K562 (cell line): ENCODE measurements around the gene AFF3. TPM values are rescaled to one million over a fixed set of nuclear protein-coding genes. Genes with fewer than 3 reads are reported as not detected.

Source experiments
- ATAC-seq: fragments of 200-7000 bp; cut with Tn5 transposase; 3 replicates; pipeline ENCODE4 v1.9.1; 2020; ENCODE audit warnings: moderate library complexity
- BruUV-seq: library from RNA; stranded (reverse); fragments of 400-500 nt; replicated peaks from 2 replicates; lab custom pipeline; 2021; lab: Mats Ljungman, UMichigan
- CTCF ChIA-PET: fragments of 300-600 bp; formaldehyde crosslinking; extraction: SDS; loops from one replicate; lab custom pipeline; 2021; ENCODE audit warnings: low intra/inter-chr PET ratio; lab: Yijun Ruan, JAX
- POLR2A ChIA-PET: fragments of 300-600, 350-650 bp; sonication (Branson Sonifier 250); formaldehyde crosslinking; extraction: SDS; loops from one replicate; lab custom pipeline; 2021; ENCODE audit warnings: antibody characterized with exemption, inconsistent platforms; lab: Yijun Ruan, JAX
- DNase-seq, 4 experiments: peaks; one replicate each; pipeline versions ENCODE4 v3.0.0 to v3.0.0-alpha.2; 2011 to 2018; ENCODE audit warnings: low spot score in 3 of 4, mixed read lengths in 3 of 4; ENCODE audit errors: extremely low read depth in 1 of 4
- FAIRE-seq: peaks from 2 replicates; lab custom pipeline; 2011; peaks lifted over from hg19 to GRCh38; lab: Jason Lieb, UNC
- H2AFZ ChIP-seq: 2 replicates; pipeline ENCODE4 v1.6.0; 2011; ENCODE audit warnings: low read depth, low read length, control low read depth, inconsistent platforms
- H3K27ac ChIP-seq: fragments of 200-600 bp; 3 replicates; pipeline ENCODE4 v1.8.0; 2011; ENCODE audit warnings: low read depth, mild to moderate bottlenecking, control low read depth, inconsistent platforms, low read length, moderate library complexity, mixed read lengths; ENCODE audit errors: extremely low read depth
- H3K27me3 ChIP-seq, 2 experiments: fragments of 300-600 bp in 1 of 2; 2 replicates in 1 of 2; 3 replicates in 1 of 2; pipeline versions ENCODE4 v1.6.0 to v1.8.0; 2011; ENCODE audit warnings: inconsistent platforms in 2 of 2, low read length in 2 of 2, mild to moderate bottlenecking in 1 of 2, mixed read lengths in 1 of 2, moderate library complexity in 1 of 2; ENCODE audit not compliant: control insufficient read depth in 2 of 2, insufficient read depth in 2 of 2
- H3K36me3 ChIP-seq: fragments of 300-600 bp; 3 replicates; pipeline ENCODE4 v1.8.0; 2011; ENCODE audit warnings: mild to moderate bottlenecking, low read length, inconsistent platforms; ENCODE audit not compliant: control insufficient read depth, insufficient read depth
- H3K4me1 ChIP-seq, 2 experiments: fragments of 200-600 bp in 1 of 2; replicated peaks in 1 of 2; 2 replicates in 1 of 2; 3 replicates in 1 of 2; pipeline versions ENCODE4 v1.5.1 to v1.8.0; 2011; ENCODE audit warnings: inconsistent platforms in 2 of 2, low read length in 2 of 2, mild to moderate bottlenecking in 1 of 2, mixed read lengths in 1 of 2, moderate library complexity in 1 of 2; ENCODE audit not compliant: control insufficient read depth in 2 of 2, insufficient read depth in 2 of 2
- H3K4me2 ChIP-seq: 2 replicates; pipeline ENCODE4 v1.6.1; 2011; ENCODE audit warnings: low read length, control low read depth, inconsistent platforms, mixed read lengths; ENCODE audit not compliant: insufficient read depth
- H3K4me3 ChIP-seq: fragments of 200-600 bp; sonication (generic), shearing (Covaris generic); 2 replicates; pipeline ENCODE4 v1.5.1; 2016; ENCODE audit warnings: control low read depth, inconsistent platforms
- H3K79me2 ChIP-seq: fragments of 200-600 bp; 3 replicates; pipeline ENCODE4 v1.8.0; 2011; ENCODE audit warnings: low read length, inconsistent platforms; ENCODE audit not compliant: control insufficient read depth, insufficient read depth
- H3K9ac ChIP-seq, 2 experiments: 2 replicates each; pipeline versions ENCODE4 v1.6.0 to v1.6.1; 2011; ENCODE audit warnings: low read depth in 2 of 2, low read length in 2 of 2, control low read depth in 1 of 2, inconsistent platforms in 1 of 2, mild to moderate bottlenecking in 1 of 2, mixed read lengths in 1 of 2; ENCODE audit not compliant: insufficient read depth in 1 of 2
- H3K9me1 ChIP-seq: one replicate; pipeline ENCODE4 v1.6.0; 2011; ENCODE audit warnings: inconsistent platforms, mild to moderate bottlenecking, low read length, moderate library complexity; ENCODE audit not compliant: control insufficient read depth, insufficient read depth
- H3K9me3 ChIP-seq: replicated peaks from 2 replicates; pipeline ENCODE4 v1.5.1; 2011; ENCODE audit warnings: low read depth, low read length, inconsistent platforms; ENCODE audit not compliant: control insufficient read depth, insufficient read depth
- H4K20me1 ChIP-seq: replicated peaks from 2 replicates; pipeline ENCODE4 v1.6.1; 2011; ENCODE audit warnings: low read length, inconsistent platforms, mixed read lengths; ENCODE audit not compliant: control insufficient read depth, insufficient read depth
- FOXK2 ChIP-seq, 2 experiments: fragments of 450-650 bp; IDR thresholded peaks in 1 of 2; conservative IDR thresholded peaks in 1 of 2; 2 replicates each; pipeline ENCODE4 v1.6.1; 2016; ENCODE audit warnings: low read depth in 2 of 2, mild to moderate bottlenecking in 1 of 2
- HNRNPL ChIP-seq: fragments of 200-400 bp; formaldehyde crosslinking; IDR thresholded peaks from 2 replicates; pipeline ENCODE4 v1.6.1; 2017; ENCODE audit warnings: low read depth, mild to moderate bottlenecking, low read length
- LCOR ChIP-seq: sonication (generic); formaldehyde crosslinking; IDR thresholded peaks from 2 replicates; pipeline ENCODE4 v1.8.0; 2022; ENCODE audit warnings: mild to moderate bottlenecking, missing genetic modification reagents
- POLR2G ChIP-seq: fragments of 200-400 bp; formaldehyde crosslinking; IDR thresholded peaks from 2 replicates; pipeline ENCODE4 v1.6.1; 2017; ENCODE audit warnings: low read depth, mild to moderate bottlenecking, antibody characterized with exemption, low read length, moderate library complexity
- RFX5 ChIP-seq: IDR thresholded peaks from 2 replicates; pipeline ENCODE4 v1.6.1; 2011; ENCODE audit warnings: low read depth, mild to moderate bottlenecking, improper control_type of control experiment, low read length
- SAP30 ChIP-seq: fragments of 200-600 bp; sonication (generic); IDR thresholded peaks from 2 replicates; pipeline ENCODE4 v1.6.1; 2012; ENCODE audit warnings: borderline replicate concordance, low read depth, mild to moderate bottlenecking, moderate library complexity, low read length, control low read depth, inconsistent platforms; ENCODE audit not compliant: insufficient read depth, poor library complexity, severe bottlenecking
- THRB ChIP-seq: fragments of 450-650 bp; formaldehyde crosslinking; conservative IDR thresholded peaks from 2 replicates; pipeline ENCODE4 v1.4.0; 2022; ENCODE audit warnings: mild to moderate bottlenecking, missing genetic modification characterization
- TOE1 ChIP-seq, 2 experiments: fragments of 450-650 bp in 1 of 2; sonication (generic) in 1 of 2; formaldehyde crosslinking in 1 of 2; IDR thresholded peaks; 2 replicates each; pipeline versions ENCODE4 v1.7.1 to v1.8.0; 2016 to 2022; ENCODE audit warnings: borderline replicate concordance in 2 of 2, mild to moderate bottlenecking in 2 of 2, antibody characterized with exemption in 1 of 2, inconsistent platforms in 1 of 2, low read depth in 1 of 2, missing genetic modification reagents in 1 of 2, moderate library complexity in 1 of 2
- WGBS: fragments of 100-300 bp; shearing (Covaris generic); methylation state at CpG from one replicate; pipeline ENCODE4 v1.1.6; 2016; ENCODE audit warnings: low coverage, mixed read lengths; ENCODE audit not compliant: insufficient coverage; ENCODE audit errors: missing lambda C conversion rate; 5-methylcytosine and 5-hydroxymethylcytosine counted together
- in situ Hi-C: fragments of 300-500 bp; cut with MboI; formaldehyde crosslinking; loops from 4 replicates; pipeline ENCODE4 v1.15.0; 2018; ENCODE audit warnings: inconsistent platforms, mixed read lengths
- intact Hi-C: fragments of 100-400 bp; cut with micrococcal nuclease; formaldehyde crosslinking; loops from 2 replicates; pipeline ENCODE4 v1.14.2; 2022
- polyA plus RNA-seq, 8 experiments: library from polyadenylated mRNA; depleted of rRNA in 4 of 8; stranded (reverse) in 5 of 8; unstranded in 3 of 8; fragments of >200 nt; fragmentation: Nextera tagmentation in 2 of 8; fragmentation: Illumina TruSeq in 1 of 8; extraction: Ambion mirVana in 2 of 8; extraction: Trizol in 1 of 8; gene quantifications; 2 replicates each; pipeline versions ENCODE4 v1.2.1 to v1.2.3, GENCODE V29; 2011 to 2014; ENCODE audit warnings: inconsistent platforms in 1 of 8, missing spikeins in 1 of 8
- total RNA-seq, 7 experiments: library from RNA; depleted of rRNA in 6 of 7; stranded (reverse); fragments of >200 nt in 6 of 7; fragmentation: Illumina TruSeq in 2 of 7; extraction: Trizol in 2 of 7; gene quantifications; 2 replicates each; pipeline versions ENCODE4 v1.2.1 to v1.2.3, GENCODE V29; 2011 to 2021; ENCODE audit warnings: low replicate concordance in 1 of 7

The AFF3 gene
- total and polyA plus RNA-seq, 9 of the 15 experiments (the other 6 are each of a cell fraction or from before 2014, with no cell fraction given) = 0.02 to 0.11 TPM; not detected in 7

GRCh38 chr2:99763764-99764163 lies 378.6 kb downstream of the AFF3 start (continued):
- TF ChIP-seq SAP30 (no peak), FOXK2 (conservative IDR thresholded peaks at IDR 0.05 in 1 of 2, IDR thresholded peaks at IDR 0.05 in 1 of 2; ENCODE audit: low read depth in 2 of 2) (no peak)

GRCh38 chr2:99762714-99763113 lies 379.7 kb downstream of the AFF3 start:
- FAIRE-seq (no peak), DNase-seq (no peak), ATAC-seq (no peak)
- Histone ChIP-seq H3K4me3 (no peak overlapping the region), H3K9me3 (no peaks in the 10 kb centered on the region), H3K27me3 (peaks cover 0 to 12% of the 10 kb centered on the region in 2 experiments; a peak in 2 of 5 replicates), H3K9ac (no peak overlapping the region), H4K20me1 (no peaks in the 10 kb centered on the region), H3K27ac (no peak overlapping the region), H3K4me1 (no peaks in the 10 kb centered on the region), H3K9me1 (no peaks in the 10 kb centered on the region), H3K4me2 (no peak overlapping the region), H3K79me2 (no peaks in the 10 kb centered on the region), H3K36me3 (no peaks in the 10 kb centered on the region), H2AFZ (no peak overlapping the region; the same call in 1 of the 2 replicates)
- in situ Hi-C loops = no loop called here
- ChIA-PET CTCF (no interaction called here), POLR2A (interaction anchor here (0.7 kb wide), 1 partner anchor 102 kb away, joined by 3 read pairs; no protein-coding TSS in a partner anchor)
- BruUV-seq = no TSS peak
- WGBS = 9% methylated on average over 7 of the region's 7 CpGs
- intact Hi-C loops = no loop called here
- TF ChIP-seq TOE1 (IDR thresholded peaks at IDR 0.05; ENCODE audit: borderline replicate concordance) (no peak), TOE1 (CRISPR knock-in tag; IDR thresholded peaks at IDR 0.05; ENCODE audit: borderline replicate concordance, low read depth) (no peak), POLR2G (no peak), THRB (no peak), LCOR (no peak), HNRNPL (no peak), RFX5 (no peak)
